Esophagus (tissue), 2 donors: ENCODE results near the gene ELMOD1. TPM values are rescaled to one million over a fixed set of nuclear protein-coding genes. Genes with fewer than 3 reads are reported as not detected.

Experiments used
- H3K27ac ChIP-seq, 2 donors: one replicate each; pipeline ENCODE4 v1.5.1; 2013; ENCODE audit warnings: low read depth in 2 of 2, mild to moderate bottlenecking in 2 of 2, inconsistent platforms in 1 of 2, low read length in 1 of 2, moderate library complexity in 1 of 2
- H3K27me3 ChIP-seq, 2 donors: one replicate each; pipeline ENCODE4 v1.6.1; 2013; ENCODE audit warnings: low read length in 2 of 2, control low read depth in 1 of 2, mild to moderate bottlenecking in 1 of 2; ENCODE audit not compliant: insufficient read depth in 2 of 2, control insufficient read depth in 1 of 2
- H3K36me3 ChIP-seq, 2 donors: one replicate each; pipeline ENCODE4 v1.6.1; 2013; ENCODE audit warnings: low read length in 1 of 2; ENCODE audit not compliant: control insufficient read depth in 2 of 2, insufficient read depth in 2 of 2
- H3K4me1 ChIP-seq, 2 donors: one replicate each; pipeline ENCODE4 v1.6.1; 2013; ENCODE audit warnings: low read length in 1 of 2; ENCODE audit not compliant: control insufficient read depth in 2 of 2, insufficient read depth in 2 of 2
- H3K4me3 ChIP-seq, 2 donors: one replicate each; pipeline ENCODE4 v1.5.1; 2013; ENCODE audit warnings: low read length in 2 of 2, mild to moderate bottlenecking in 2 of 2, low read depth in 1 of 2, moderate library complexity in 1 of 2
- H3K9me3 ChIP-seq, 2 donors: one replicate each; pipeline ENCODE4 v1.6.1; 2013; ENCODE audit warnings: mild to moderate bottlenecking in 2 of 2, low read depth in 1 of 2, low read length in 1 of 2, moderate library complexity in 1 of 2; ENCODE audit not compliant: control insufficient read depth in 2 of 2, insufficient read depth in 1 of 2
- WGBS, 2 donors: extraction: QIAGEN DNeasy Blood & Tissue Kit; methylation state at CpG; one replicate each; pipeline ENCODE4 v1.1.7; 2013; 5-methylcytosine and 5-hydroxymethylcytosine counted together
- polyA plus RNA-seq, 2 donors: library from polyadenylated mRNA; stranded (reverse); fragments of 200-250 nt; gene quantifications; one replicate each; pipeline ENCODE4 v1.2.3, GENCODE V29; 2013
- donor health status: healthy with polysubstance abuse.
- donor health status: Bipolar disorder and iron deficiency.

ELMOD1 gene
- polyA plus RNA-seq, 2 donors = 0.02 TPM; not detected in 1

GRCh38 chr11:107624983-107625684 is 34.2 kb downstream of the ELMOD1 start:
- 51 to 52% methylated on average over 10 of the region's 10 CpGs for WGBS, 2 donors
- no peaks in the 10 kb centered on the region for H3K9me3 ChIP-seq
- H3K4me3 ChIP-seq = no peak overlapping the region
- H3K27me3 ChIP-seq = no peaks in the 10 kb centered on the region
- H3K27ac ChIP-seq = no peak overlapping the region
- no peaks in the 10 kb centered on the region for H3K4me1 ChIP-seq
- H3K36me3 ChIP-seq = no peaks in the 10 kb centered on the region

GRCh38 chr11:107625685-107625989 is 34.7 kb downstream of the ELMOD1 start:
- no peak overlapping the region for H3K4me3 ChIP-seq
- H3K9me3 ChIP-seq = no peaks in the 10 kb centered on the region
- no peak overlapping the region for H3K27ac ChIP-seq
- H3K36me3 ChIP-seq = no peaks in the 10 kb centered on the region
- 26 to 27% methylated on average over 2 of the region's 2 CpGs for WGBS, 2 donors
- H3K27me3 ChIP-seq = no peaks in the 10 kb centered on the region
- H3K4me1 ChIP-seq = no peaks in the 10 kb centered on the region

GRCh38 chr11:107631043-107631442 is 40.1 kb downstream of the ELMOD1 start:
- no peak overlapping the region for H3K27ac ChIP-seq
- no peaks in the 10 kb centered on the region for H3K36me3 ChIP-seq
- H3K9me3 ChIP-seq = no peaks in the 10 kb centered on the region
- WGBS, 2 donors = 73 to 82% methylated on average over 2 of the region's 2 CpGs
- H3K4me3 ChIP-seq = no peak overlapping the region
- no peaks in the 10 kb centered on the region for H3K4me1 ChIP-seq
- no peaks in the 10 kb centered on the region for H3K27me3 ChIP-seq

GRCh38 chr11:107631931-107632330 is 41.0 kb downstream of the ELMOD1 start:
- Histone ChIP-seq H3K4me1 (no peaks in the 10 kb centered on the region), H3K4me3 (no peak overlapping the region), H3K9me3 (no peaks in the 10 kb centered on the region), H3K27ac (no peak overlapping the region), H3K36me3 (no peaks in the 10 kb centered on the region), H3K27me3 (no peaks in the 10 kb centered on the region)
- 87 to 90% methylated on average over 2 of the region's 2 CpGs for WGBS, 2 donors

GRCh38 chr11:107646783-107647182 is 55.8 kb downstream of the ELMOD1 start:
- Histone ChIP-seq H3K4me1 (no peaks in the 10 kb centered on the region), H3K9me3 (no peaks in the 10 kb centered on the region), H3K27ac (no peak overlapping the region), H3K36me3 (no peaks in the 10 kb centered on the region), H3K4me3 (no peak overlapping the region), H3K27me3 (no peaks in the 10 kb centered on the region)
- 95 to 99% methylated on average over 2 of the region's 2 CpGs for WGBS, 2 donors

GRCh38 chr11:107648242-107648641 is 57.3 kb downstream of the ELMOD1 start:
- Histone ChIP-seq H3K9me3 (no peaks in the 10 kb centered on the region), H3K4me3 (no peak overlapping the region), H3K27me3 (no peaks in the 10 kb centered on the region), H3K27ac (no peak overlapping the region), H3K4me1 (no peaks in the 10 kb centered on the region), H3K36me3 (no peaks in the 10 kb centered on the region)
- 72 to 73% methylated on average over 3 of the region's 3 CpGs for WGBS, 2 donors

GRCh38 chr11:107651672-107652071 is 60.7 kb downstream of the ELMOD1 start:
- H3K9me3 ChIP-seq = no peaks in the 10 kb centered on the region

GRCh38 chr11:107653076-107653475 is 62.1 kb downstream of the ELMOD1 start:
- no peak overlapping the region for H3K27ac ChIP-seq
- no peak overlapping the region for H3K4me3 ChIP-seq
- no peaks in the 10 kb centered on the region for H3K36me3 ChIP-seq
- H3K27me3 ChIP-seq = no peaks in the 10 kb centered on the region
- no peaks in the 10 kb centered on the region for H3K9me3 ChIP-seq
- 79 to 86% methylated on average over 1 of the region's 1 CpG for WGBS, 2 donors
- no peaks in the 10 kb centered on the region for H3K4me1 ChIP-seq

More at GRCh38 chr11:107651672-107652071, 60.7 kb downstream of the ELMOD1 start:
- WGBS, 2 donors = 72 to 78% methylated on average over 4 of the region's 4 CpGs
- no peaks in the 10 kb centered on the region for H3K27me3 ChIP-seq
- H3K36me3 ChIP-seq = no peaks in the 10 kb centered on the region
- H3K4me1 ChIP-seq = no peaks in the 10 kb centered on the region
- no peak overlapping the region for H3K27ac ChIP-seq
- no peak overlapping the region for H3K4me3 ChIP-seq

- Histone ChIP-seq H3K27ac (no peak overlapping the region), H3K27me3 (no peaks in the 10 kb centered on the region), H3K9me3 (no peaks in the 10 kb centered on the region), H3K4me3 (no peak overlapping the region), H3K36me3 (no peaks in the 10 kb centered on the region), H3K4me1 (no peaks in the 10 kb centered on the region)
- WGBS, 2 donors = 57 to 61% methylated on average over 4 of the region's 4 CpGs
Observed at GRCh38 chr11:107655602-107656001, 64.7 kb downstream of the ELMOD1 start.

- no peak overlapping the region for H3K4me3 ChIP-seq
- no peaks in the 10 kb centered on the region for H3K4me1 ChIP-seq
- H3K36me3 ChIP-seq = no peaks in the 10 kb centered on the region
- H3K27me3 ChIP-seq = no peaks in the 10 kb centered on the region
- no peak overlapping the region for H3K27ac ChIP-seq
- no peaks in the 10 kb centered on the region for H3K9me3 ChIP-seq
Observed at GRCh38 chr11:107659310-107659709, 68.4 kb downstream of the ELMOD1 start.
